ENCODE measurements around the gene THSD7A.

- TF ChIP-seq, protein P1, sequence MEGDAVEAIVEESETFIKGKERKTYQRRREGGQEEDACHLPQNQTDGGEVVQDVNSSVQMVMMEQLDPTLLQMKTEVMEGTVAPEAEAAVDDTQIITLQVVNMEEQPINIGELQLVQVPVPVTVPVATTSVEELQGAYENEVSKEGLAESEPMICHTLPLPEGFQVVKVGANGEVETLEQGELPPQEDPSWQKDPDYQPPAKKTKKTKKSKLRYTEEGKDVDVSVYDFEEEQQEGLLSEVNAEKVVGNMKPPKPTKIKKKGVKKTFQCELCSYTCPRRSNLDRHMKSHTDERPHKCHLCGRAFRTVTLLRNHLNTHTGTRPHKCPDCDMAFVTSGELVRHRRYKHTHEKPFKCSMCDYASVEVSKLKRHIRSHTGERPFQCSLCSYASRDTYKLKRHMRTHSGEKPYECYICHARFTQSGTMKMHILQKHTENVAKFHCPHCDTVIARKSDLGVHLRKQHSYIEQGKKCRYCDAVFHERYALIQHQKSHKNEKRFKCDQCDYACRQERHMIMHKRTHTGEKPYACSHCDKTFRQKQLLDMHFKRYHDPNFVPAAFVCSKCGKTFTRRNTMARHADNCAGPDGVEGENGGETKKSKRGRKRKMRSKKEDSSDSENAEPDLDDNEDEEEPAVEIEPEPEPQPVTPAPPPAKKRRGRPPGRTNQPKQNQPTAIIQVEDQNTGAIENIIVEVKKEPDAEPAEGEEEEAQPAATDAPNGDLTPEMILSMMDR (IDR thresholded peaks at IDR 0.05), result no peak
- TF ChIP-seq EZH2 (IDR thresholded peaks at IDR 0.05) (no peak), EZH2phosphoT487 (IDR thresholded peaks at IDR 0.05) (no peak)
These were observed 20.3 kb downstream of the THSD7A start for GRCh38 chr7:11811709-11812108.

All from neural progenitor cell (in vitro differentiated cells).